IMR-90 (cell line): Measurements from ENCODE around the gene GRB10. TPM values are rescaled to one million over a fixed set of nuclear protein-coding genes. Genes with fewer than 3 reads are reported as not detected.

Experiments used
- ATAC-seq: fragments of 200-7000 bp; cut with Tn5 transposase; 2 replicates; pipeline ENCODE4 v1.9.1; 2020; ENCODE audit warnings: low read depth, mild to moderate bottlenecking, moderate library complexity
- BruUV-seq: library from RNA; stranded (reverse); fragments of 400-500 nt; replicated peaks from 2 replicates; lab custom pipeline; 2021; lab: Mats Ljungman, UMichigan
- CTCF ChIA-PET: fragments of 300-600 bp; formaldehyde crosslinking; extraction: SDS; loops from one replicate; lab custom pipeline; 2021; ENCODE audit warnings: antibody characterized with exemption; lab: Yijun Ruan, JAX
- POLR2A ChIA-PET: fragments of 300-600 bp; sonication (Branson Sonifier 250); formaldehyde crosslinking; loops from one replicate; lab custom pipeline; 2022; ENCODE audit warnings: antibody characterized with exemption; ENCODE audit not compliant: unreplicated experiment; lab: Charles Lee
- DNase-seq: peaks from one replicate; pipeline ENCODE4 v3.0.0; 2013
- H2AFZ ChIP-seq: replicated peaks from 2 replicates; pipeline ENCODE3; 2013; ENCODE audit warnings: low read length, mild to moderate bottlenecking; ENCODE audit not compliant: poor library complexity
- H2AK5ac ChIP-seq: 2 replicates; pipeline ENCODE4 v1.6.1; 2013; ENCODE audit warnings: low read depth, low read length, inconsistent platforms
- H2AK9ac ChIP-seq: replicated peaks from 2 replicates; pipeline ENCODE3; 2013; ENCODE audit warnings: mild to moderate bottlenecking, low read depth, low read length, moderate library complexity; ENCODE audit not compliant: poor library complexity
- H2BK120ac ChIP-seq: 2 replicates; pipeline ENCODE4 v1.6.1; 2013; ENCODE audit warnings: low read depth, low read length, inconsistent platforms
- H2BK15ac ChIP-seq: 3 replicates; pipeline ENCODE4 v1.6.1; 2013; ENCODE audit warnings: low read depth, low read length, inconsistent platforms
- H2BK20ac ChIP-seq: 2 replicates; pipeline ENCODE4 v1.6.1; 2013; ENCODE audit warnings: low read depth, mild to moderate bottlenecking, inconsistent platforms, low read length, moderate library complexity
- H2BK5ac ChIP-seq: 2 replicates; pipeline ENCODE4 v1.6.1; 2013; ENCODE audit warnings: mild to moderate bottlenecking, low read depth, low read length, inconsistent platforms; ENCODE audit not compliant: poor library complexity, severe bottlenecking
- H3K14ac ChIP-seq: replicated peaks from 2 replicates; pipeline ENCODE4 v1.6.1; 2013; ENCODE audit warnings: low read depth, low read length, inconsistent platforms
- H3K18ac ChIP-seq: 2 replicates; pipeline ENCODE4 v1.6.1; 2013; ENCODE audit warnings: low read depth, low read length, control low read depth
- H3K23ac ChIP-seq: 2 replicates; pipeline ENCODE4 v1.6.1; 2013; ENCODE audit warnings: low read depth, low read length, inconsistent platforms
- H3K27ac ChIP-seq: 2 replicates; pipeline ENCODE4 v1.5.1; 2013; ENCODE audit warnings: mild to moderate bottlenecking, control low read depth, low read length; ENCODE audit not compliant: insufficient read depth
- H3K27me3 ChIP-seq: 2 replicates; pipeline ENCODE4 v1.6.1; 2013; ENCODE audit warnings: low read length; ENCODE audit not compliant: control insufficient read depth, insufficient read depth
- H3K36me3 ChIP-seq: 2 replicates; pipeline ENCODE4 v1.6.1; 2013; ENCODE audit warnings: low read length, mixed read lengths; ENCODE audit not compliant: control insufficient read depth, insufficient read depth
- H3K4ac ChIP-seq: 2 replicates; pipeline ENCODE4 v1.6.1; 2013; ENCODE audit warnings: low read depth, low read length, inconsistent platforms
- H3K4me1 ChIP-seq: 2 replicates; pipeline ENCODE4 v1.6.1; 2013; ENCODE audit warnings: low read length, mixed read lengths; ENCODE audit not compliant: control insufficient read depth, insufficient read depth
- H3K4me2 ChIP-seq: 2 replicates; pipeline ENCODE4 v1.6.1; 2013; ENCODE audit warnings: low read depth, mild to moderate bottlenecking, control low read depth, low read length, moderate library complexity
- H3K4me3 ChIP-seq: 2 replicates; pipeline ENCODE4 v1.5.1; 2013; ENCODE audit warnings: low read depth, mild to moderate bottlenecking, control low read depth, low read length, moderate library complexity; ENCODE audit not compliant: insufficient read depth
- H3K56ac ChIP-seq: 2 replicates; pipeline ENCODE4 v1.6.1; 2013; ENCODE audit warnings: low read length, inconsistent platforms; ENCODE audit not compliant: insufficient read depth; ENCODE audit errors: extremely low read depth
- H3K79me1 ChIP-seq, 2 experiments: 2 replicates each; pipeline ENCODE4 v1.6.1; 2013; ENCODE audit warnings: low read length in 2 of 2, inconsistent platforms in 1 of 2, low read depth in 1 of 2
- H3K9ac ChIP-seq: 2 replicates; pipeline ENCODE4 v1.6.1; 2013; ENCODE audit warnings: low read depth, low read length, control low read depth
- H3K9me1 ChIP-seq: 2 replicates; pipeline ENCODE4 v1.6.1; 2013; ENCODE audit warnings: low read length, inconsistent platforms; ENCODE audit not compliant: insufficient read depth
- H3K9me3 ChIP-seq: 2 replicates; pipeline ENCODE4 v1.6.1; 2013; ENCODE audit warnings: low read length; ENCODE audit not compliant: control insufficient read depth, insufficient read depth
- H4K20me1 ChIP-seq: 2 replicates; pipeline ENCODE4 v1.6.1; 2013; ENCODE audit warnings: low read length, inconsistent platforms; ENCODE audit not compliant: insufficient read depth
- H4K5ac ChIP-seq: 2 replicates; pipeline ENCODE4 v1.6.1; 2013; ENCODE audit warnings: mild to moderate bottlenecking, low read depth, low read length, control low read depth
- H4K8ac ChIP-seq, 2 experiments: 2 replicates each; pipeline ENCODE4 v1.6.1; 2013; ENCODE audit warnings: low read depth in 2 of 2, low read length in 2 of 2, control low read depth in 1 of 2, inconsistent platforms in 1 of 2
- H4K91ac ChIP-seq: 2 replicates; pipeline ENCODE4 v1.6.1; 2013; ENCODE audit warnings: low read depth, low read length, inconsistent platforms; ENCODE audit not compliant: insufficient read depth
- BHLHE40 ChIP-seq: fragments of 150-350 bp; IDR thresholded peaks from 2 replicates; pipeline ENCODE4 v1.6.1; 2016; ENCODE audit warnings: mild to moderate bottlenecking, low read depth, low read length
- CEBPB ChIP-seq: IDR thresholded peaks from 2 replicates; pipeline ENCODE4 v1.6.1; 2012; ENCODE audit warnings: low read depth, low read length, improper control_type of control experiment
- CHD1 ChIP-seq: IDR thresholded peaks from 2 replicates; pipeline ENCODE4 v1.6.1; 2012; ENCODE audit warnings: low read depth, low read length, improper control_type of control experiment
- CTCF ChIP-seq: conservative IDR thresholded peaks from 2 replicates; pipeline ENCODE4 v1.5.1; 2012; ENCODE audit warnings: mild to moderate bottlenecking, low read depth, low read length, improper control_type of control experiment
- FOS ChIP-seq: fragments of 150-350 bp; IDR thresholded peaks from 2 replicates; pipeline ENCODE4 v1.6.1; 2016; ENCODE audit warnings: low read depth, low read length
- MAFK ChIP-seq: IDR thresholded peaks from 2 replicates; pipeline ENCODE4 v1.6.1; 2012; ENCODE audit warnings: low read depth, low read length, improper control_type of control experiment
- MAZ ChIP-seq: IDR thresholded peaks from 2 replicates; pipeline ENCODE4 v1.6.1; 2012; ENCODE audit warnings: low read depth, mild to moderate bottlenecking, low read length, improper control_type of control experiment, moderate library complexity, borderline replicate concordance
- MXI1 ChIP-seq: IDR thresholded peaks from 2 replicates; pipeline ENCODE4 v1.6.1; 2012; ENCODE audit warnings: low read depth, mild to moderate bottlenecking, low read length, moderate library complexity, borderline replicate concordance
- NFE2L2 ChIP-seq: fragments of 150-350 bp; IDR thresholded peaks from 2 replicates; pipeline ENCODE4 v1.6.1; 2016; ENCODE audit warnings: low read depth, mild to moderate bottlenecking, low read length
- POLR2A ChIP-seq: IDR thresholded peaks from 2 replicates; pipeline ENCODE4 v1.6.1; 2012; ENCODE audit warnings: mild to moderate bottlenecking, low read depth, low read length
- RAD21 ChIP-seq: IDR thresholded peaks from 2 replicates; pipeline ENCODE4 v1.6.1; 2012; ENCODE audit warnings: low read length, improper control_type of control experiment
- RCOR1 ChIP-seq: IDR thresholded peaks from 2 replicates; pipeline ENCODE4 v1.6.1; 2012; ENCODE audit warnings: mild to moderate bottlenecking, low read length, improper control_type of control experiment; ENCODE audit not compliant: insufficient replicate concordance
- RFX5 ChIP-seq: IDR thresholded peaks from 2 replicates; pipeline ENCODE4 v1.8.0; 2012; ENCODE audit warnings: low read depth, mild to moderate bottlenecking, low read length, moderate library complexity
- SMC3 ChIP-seq: fragments of 150-350 bp; IDR thresholded peaks from 2 replicates; pipeline ENCODE4 v1.6.1; 2016; ENCODE audit warnings: low read depth, mild to moderate bottlenecking, antibody characterized with exemption, low read length, moderate library complexity
- USF2 ChIP-seq: fragments of 150-350 bp; IDR thresholded peaks from 2 replicates; pipeline ENCODE4 v1.6.1; 2017; ENCODE audit warnings: mild to moderate bottlenecking, antibody characterized with exemption, low read length, low read depth
- WGBS, 2 experiments: methylation state at CpG; one replicate each; pipeline versions ENCODE4 v1.1.5 to v1.1.7; 2013; ENCODE audit warnings: missing lambda C conversion rate in 2 of 2; ENCODE audit not compliant: insufficient read length in 1 of 2; ENCODE audit errors: extremely low coverage in 2 of 2; 5-methylcytosine and 5-hydroxymethylcytosine counted together
- dilution Hi-C: fragments of 300-500 bp; cut with HindIII; formaldehyde crosslinking; loops from one replicate; pipeline ENCODE4 v1.14.3; 2018; ENCODE audit warnings: low sequenced_read_pairs; ENCODE audit not compliant: unreplicated experiment
- in situ Hi-C: fragments of 300-500 bp; cut with MboI; formaldehyde crosslinking; loops from 3 replicates; pipeline ENCODE4 v1.14.3; 2019; ENCODE audit warnings: low sequenced_read_pairs, inconsistent platforms, mixed read lengths
- intact Hi-C: fragments of 100-400 bp; cut with micrococcal nuclease; formaldehyde crosslinking; loops from 2 replicates; pipeline ENCODE4 v1.10.0; 2022
- polyA plus RNA-seq, 3 experiments: library from polyadenylated mRNA; depleted of rRNA; stranded (reverse); fragments of >200 nt; gene quantifications; 2 replicates each; pipeline ENCODE4 v1.2.3, GENCODE V29; 2012; ENCODE audit warnings: low replicate concordance in 1 of 3
- total RNA-seq: library from RNA; depleted of rRNA; stranded (reverse); fragments of >200 nt; gene quantifications from 2 replicates; pipeline ENCODE4 v1.2.3, GENCODE V29; 2012
- TF ChIP-seq, protein P1 (sequence below): fragments of 150-350 bp; IDR thresholded peaks from 2 replicates; pipeline ENCODE4 v1.6.1; 2016; ENCODE audit warnings: low read depth, mild to moderate bottlenecking, low read length, moderate library complexity, borderline replicate concordance

The GRB10 gene
- total and polyA plus RNA-seq, 2 of the 4 experiments (the other 2 are of a cell fraction) = 6.3 to 15.1 TPM

DNA sequence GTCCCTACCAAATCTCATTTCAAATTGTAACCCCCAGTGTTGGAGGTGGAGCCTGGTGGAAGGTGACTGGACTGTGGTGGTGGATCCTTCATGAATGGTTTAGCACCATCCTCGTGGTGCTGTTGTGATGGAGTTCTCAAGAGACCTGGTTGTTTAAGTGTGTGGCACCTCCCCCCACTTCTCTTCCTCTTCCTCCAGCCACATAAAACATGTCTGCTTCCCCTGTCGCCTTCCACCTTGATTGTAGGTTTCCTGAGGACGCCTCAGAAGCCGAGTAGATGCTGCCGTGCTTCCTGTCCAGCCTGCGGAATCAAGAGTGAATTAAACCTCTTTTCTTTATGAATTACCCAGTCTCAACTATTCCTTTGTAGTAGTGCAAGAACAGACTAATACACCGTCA, 21.0 kb downstream of the GRB10 start:
- H2AK9ac ChIP-seq = no peak overlapping the region
- no peak for TF ChIP-seq CTCF
- TF ChIP-seq MAFK = no peak
- no peak for TF ChIP-seq POLR2A
- no peak for TF ChIP-seq MXI1
- no peak for TF ChIP-seq USF2
- TF ChIP-seq CEBPB = no peak
- no peak for TF ChIP-seq CHD1
- no peak for TF ChIP-seq SMC3
- TF ChIP-seq NFE2L2 = no peak
- TF ChIP-seq, protein P1, sequence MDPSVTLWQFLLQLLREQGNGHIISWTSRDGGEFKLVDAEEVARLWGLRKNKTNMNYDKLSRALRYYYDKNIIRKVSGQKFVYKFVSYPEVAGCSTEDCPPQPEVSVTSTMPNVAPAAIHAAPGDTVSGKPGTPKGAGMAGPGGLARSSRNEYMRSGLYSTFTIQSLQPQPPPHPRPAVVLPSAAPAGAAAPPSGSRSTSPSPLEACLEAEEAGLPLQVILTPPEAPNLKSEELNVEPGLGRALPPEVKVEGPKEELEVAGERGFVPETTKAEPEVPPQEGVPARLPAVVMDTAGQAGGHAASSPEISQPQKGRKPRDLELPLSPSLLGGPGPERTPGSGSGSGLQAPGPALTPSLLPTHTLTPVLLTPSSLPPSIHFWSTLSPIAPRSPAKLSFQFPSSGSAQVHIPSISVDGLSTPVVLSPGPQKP = no peak
- no peak for TF ChIP-seq FOS
- no peak for TF ChIP-seq RAD21
- TF ChIP-seq MAZ = no peak
- no peak for TF ChIP-seq RFX5
- no peak for TF ChIP-seq RCOR1
- TF ChIP-seq BHLHE40 = no peak
- H3K9me3 ChIP-seq = no peaks in the 10 kb centered on the region
- H4K8ac ChIP-seq = no peak overlapping the region
- in situ Hi-C loops (no loop called here), intact Hi-C loops (no loop called here), dilution Hi-C loops (no loop called here)
- no peak overlapping the region for H2BK15ac ChIP-seq
- no peak overlapping the region for H2BK5ac ChIP-seq
- H4K20me1 ChIP-seq = peaks cover 38% of the 10 kb centered on the region
- H4K91ac ChIP-seq = no peak overlapping the region
- no peak overlapping the region for H3K4me2 ChIP-seq
- ChIA-PET CTCF (no interaction called here), POLR2A (no interaction called here)
- H3K23ac ChIP-seq = no peak overlapping the region
- H3K27me3 ChIP-seq = no peaks in the 10 kb centered on the region
- no peak overlapping the region for H3K4me3 ChIP-seq
- no CpG with 5 or more reads among the region's 7 CpGs for WGBS, 2 experiments
- no peak overlapping the region for H2AK5ac ChIP-seq
- no peak overlapping the region for H2BK120ac ChIP-seq
- H3K56ac ChIP-seq = no peak overlapping the region
- BruUV-seq = no TSS peak
- no peak overlapping the region for H2BK20ac ChIP-seq
- H3K36me3 ChIP-seq = no peaks in the 10 kb centered on the region
- no peak overlapping the region for H2AFZ ChIP-seq
- no peak overlapping the region for H4K5ac ChIP-seq
- no peak overlapping the region for H3K18ac ChIP-seq
- peaks cover 20 to 55% of the 10 kb centered on the region in 2 experiments for H3K79me1 ChIP-seq
- no peak overlapping the region for H3K9ac ChIP-seq
- H3K9me1 ChIP-seq = peaks cover 5% of the 10 kb centered on the region; the same call in 1 of the 2 replicates
- H3K4ac ChIP-seq = no peak overlapping the region
- no peak overlapping the region for H3K14ac ChIP-seq
- H3K4me1 ChIP-seq = peaks cover 2% of the 10 kb centered on the region; the same call in 1 of the 2 replicates
- ATAC-seq = no peak
- H3K27ac ChIP-seq = no peak overlapping the region
- no peak for DNase-seq
